Measurements from ENCODE around the gene POTEM. TPM values are rescaled to one million over a fixed set of nuclear protein-coding genes. Genes with fewer than 3 reads are reported as not detected.
"Not testable (repeated sequence)": the region's sequence is repeated elsewhere in the genome, so short reads cannot be mapped to it uniquely, and the experiment has no call there.

POTEM gene
- total RNA-seq, 4 donors from 2014 or later: not detected

- H3K9me3 ChIP-seq; H3K36me3 ChIP-seq; H3K4me3 ChIP-seq; H3K27ac ChIP-seq; H3K4me1 ChIP-seq; DNase-seq; ATAC-seq; H3K27me3 ChIP-seq; in situ Hi-C loops (cut with MboI; ENCODE audit: low sequenced_read_pairs in 4 of 4); intact Hi-C loops (cut with DNase I; ENCODE audit: low total_unique reads): not testable (repeated sequence)
Measured at GRCh38 chr14:19038785-19039184, 71.6 kb downstream of the POTEM start.

- H3K4me3 ChIP-seq; H3K4me1 ChIP-seq; DNase-seq; ATAC-seq; H3K36me3 ChIP-seq; intact Hi-C loops (cut with DNase I; ENCODE audit: low total_unique reads); H3K9me3 ChIP-seq; in situ Hi-C loops (cut with MboI; ENCODE audit: low sequenced_read_pairs in 4 of 4); H3K27me3 ChIP-seq; H3K27ac ChIP-seq: not testable (repeated sequence)
Measured at GRCh38 chr14:19043384-19043783, 76.2 kb downstream of the POTEM start.

Data from gastrocnemius medialis (tissue), 4 donors.